Kidney (tissue), 14 donors: Measurements from ENCODE around the gene CDC42BPG. TPM values are rescaled to one million over a fixed set of nuclear protein-coding genes. Genes with fewer than 3 reads are reported as not detected.

Experiments
- DNase-seq, 5 donors: peaks; one replicate each; pipeline ENCODE4 v3.0.0-alpha.2; 2013 to 2020
- FAIRE-seq: peaks from 2 replicates; lab custom pipeline; 2012; peaks lifted over from hg19 to GRCh38; lab: Jason Lieb, UNC
- H3K27ac ChIP-seq, 2 donors: one replicate each; pipeline ENCODE4 v1.7.0; 2013; ENCODE audit warnings: low read depth in 2 of 2, low read length in 2 of 2, inconsistent platforms in 1 of 2
- H3K27me3 ChIP-seq: one replicate; pipeline ENCODE4 v1.7.1; 2013; ENCODE audit warnings: low read length, inconsistent platforms; ENCODE audit not compliant: control insufficient read depth, insufficient read depth
- H3K36me3 ChIP-seq, 3 donors: one replicate each; pipeline versions ENCODE4 v1.7.0 to v1.7.1; 2013; ENCODE audit warnings: low read length in 3 of 3, control low read depth in 1 of 3, inconsistent platforms in 1 of 3; ENCODE audit not compliant: insufficient read depth in 3 of 3, control insufficient read depth in 2 of 3
- H3K4me1 ChIP-seq, 3 donors: one replicate each; pipeline versions ENCODE4 v1.7.0 to v1.7.1; 2013; ENCODE audit warnings: low read length in 3 of 3, inconsistent platforms in 1 of 3, low read depth in 1 of 3; ENCODE audit not compliant: control insufficient read depth in 2 of 3, insufficient read depth in 2 of 3
- H3K4me3 ChIP-seq, 3 donors: one replicate each; pipeline versions ENCODE4 v1.7.0 to v1.8.1; 2013; ENCODE audit warnings: low read length in 3 of 3, control low read depth in 1 of 3, inconsistent platforms in 1 of 3
- H3K9ac ChIP-seq, 3 donors: one replicate each; pipeline versions ENCODE4 v1.7.0 to v1.7.1; 2013; ENCODE audit warnings: low read length in 3 of 3, control low read depth in 1 of 3, inconsistent platforms in 1 of 3
- H3K9me3 ChIP-seq, 3 donors: one replicate each; pipeline versions ENCODE4 v1.7.0 to v1.7.1; 2013; ENCODE audit warnings: low read length in 3 of 3, control low read depth in 1 of 3, inconsistent platforms in 1 of 3; ENCODE audit not compliant: control insufficient read depth in 2 of 3, insufficient read depth in 1 of 3
- intact Hi-C: fragments of 100-400 bp; cut with DNase I; formaldehyde crosslinking; loops from one replicate; pipeline ENCODE4 v1.11.1; 2022
- polyA plus RNA-seq: library from polyadenylated mRNA; stranded (reverse); fragments of 350-450 nt; fragmentation: Illumina TruSeq; extraction: RNeasy Lipid Tissue Mini Kit (QIAGEN cat#74804); gene quantifications from one replicate; pipeline ENCODE4 v1.2.3, GENCODE V29; 2014; ENCODE audit warnings: low read depth, low replicate concordance; ENCODE audit not compliant: insufficient read depth
- total RNA-seq: library from RNA; stranded (reverse); fragmentation: NEBNext Ultra II Directional; extraction: Animal tissue kit (Norgen Biotek cat#: 25700); gene quantifications from one replicate; pipeline ENCODE4 v1.2.1, GENCODE V29; 2021
- TF ChIP-seq, protein P1 (sequence below): IDR thresholded peaks from 3 replicates; pipeline ENCODE4 v1.5.1; 2012; ENCODE audit warnings: mild to moderate bottlenecking, moderate library complexity, borderline replicate concordance; ENCODE audit not compliant: insufficient read depth; ENCODE audit errors: extremely low read depth
- donor health status: control.
- donor health status: control.
- donor health status: control.
- donor health status: control.
- donor health status: control.
- donor health status: DM: yes; HTN: yes; CAD: no.
- donor health status: Normal renal cell carcinoma (clear cell type).

Gene CDC42BPG
- total and polyA plus RNA-seq, 2 donors from 2014 or later: 4.5 to 20.7 TPM

DNA sequence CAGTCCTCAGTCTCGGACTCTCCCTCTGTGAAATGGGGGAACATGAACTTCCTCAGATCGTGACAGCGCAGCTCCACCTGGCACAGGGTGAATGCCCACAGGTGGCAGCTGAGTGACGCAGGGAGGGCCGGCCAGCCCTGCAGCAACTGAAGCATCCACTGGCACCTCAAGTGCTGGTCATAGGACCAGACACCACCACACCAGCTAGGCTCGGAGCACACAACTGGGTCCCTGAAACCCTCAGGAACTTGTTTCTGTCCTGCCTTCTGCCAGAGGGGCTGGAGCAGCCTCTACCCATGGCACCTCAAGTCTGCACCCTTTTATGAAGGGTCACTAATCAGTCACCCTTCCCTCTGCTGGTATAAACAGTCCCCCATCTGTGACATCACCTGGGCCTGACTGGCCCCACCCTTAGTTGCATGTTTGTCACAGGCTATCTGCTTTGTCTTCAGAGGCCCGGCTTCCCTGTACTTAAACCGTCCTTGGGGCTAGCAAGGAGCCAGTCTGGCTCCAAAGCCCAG lies 7.4 kb upstream of the CDC42BPG start:
- Histone ChIP-seq H3K4me1 (peaks cover 0 to 30% (median 5%) of the 10 kb centered on the region in 3 donors), H3K27ac (no peak overlapping the region), H3K9ac (no peak overlapping the region), H3K27me3 (no peaks in the 10 kb centered on the region), H3K36me3 (peaks cover 0 to 5% (median 0%) of the 10 kb centered on the region in 3 donors), H3K9me3 (no peaks in the 10 kb centered on the region), H3K4me3 (no peak overlapping the region)
- intact Hi-C loops: loop anchor here (5.0 kb wide), 1 partner anchor 40 kb away; no protein-coding TSS in a partner anchor
- FAIRE-seq (no peak), DNase-seq (peak in 1 of 5 donors; percentile 73)
- TF ChIP-seq, protein P1, sequence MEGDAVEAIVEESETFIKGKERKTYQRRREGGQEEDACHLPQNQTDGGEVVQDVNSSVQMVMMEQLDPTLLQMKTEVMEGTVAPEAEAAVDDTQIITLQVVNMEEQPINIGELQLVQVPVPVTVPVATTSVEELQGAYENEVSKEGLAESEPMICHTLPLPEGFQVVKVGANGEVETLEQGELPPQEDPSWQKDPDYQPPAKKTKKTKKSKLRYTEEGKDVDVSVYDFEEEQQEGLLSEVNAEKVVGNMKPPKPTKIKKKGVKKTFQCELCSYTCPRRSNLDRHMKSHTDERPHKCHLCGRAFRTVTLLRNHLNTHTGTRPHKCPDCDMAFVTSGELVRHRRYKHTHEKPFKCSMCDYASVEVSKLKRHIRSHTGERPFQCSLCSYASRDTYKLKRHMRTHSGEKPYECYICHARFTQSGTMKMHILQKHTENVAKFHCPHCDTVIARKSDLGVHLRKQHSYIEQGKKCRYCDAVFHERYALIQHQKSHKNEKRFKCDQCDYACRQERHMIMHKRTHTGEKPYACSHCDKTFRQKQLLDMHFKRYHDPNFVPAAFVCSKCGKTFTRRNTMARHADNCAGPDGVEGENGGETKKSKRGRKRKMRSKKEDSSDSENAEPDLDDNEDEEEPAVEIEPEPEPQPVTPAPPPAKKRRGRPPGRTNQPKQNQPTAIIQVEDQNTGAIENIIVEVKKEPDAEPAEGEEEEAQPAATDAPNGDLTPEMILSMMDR: no peak

DNA sequence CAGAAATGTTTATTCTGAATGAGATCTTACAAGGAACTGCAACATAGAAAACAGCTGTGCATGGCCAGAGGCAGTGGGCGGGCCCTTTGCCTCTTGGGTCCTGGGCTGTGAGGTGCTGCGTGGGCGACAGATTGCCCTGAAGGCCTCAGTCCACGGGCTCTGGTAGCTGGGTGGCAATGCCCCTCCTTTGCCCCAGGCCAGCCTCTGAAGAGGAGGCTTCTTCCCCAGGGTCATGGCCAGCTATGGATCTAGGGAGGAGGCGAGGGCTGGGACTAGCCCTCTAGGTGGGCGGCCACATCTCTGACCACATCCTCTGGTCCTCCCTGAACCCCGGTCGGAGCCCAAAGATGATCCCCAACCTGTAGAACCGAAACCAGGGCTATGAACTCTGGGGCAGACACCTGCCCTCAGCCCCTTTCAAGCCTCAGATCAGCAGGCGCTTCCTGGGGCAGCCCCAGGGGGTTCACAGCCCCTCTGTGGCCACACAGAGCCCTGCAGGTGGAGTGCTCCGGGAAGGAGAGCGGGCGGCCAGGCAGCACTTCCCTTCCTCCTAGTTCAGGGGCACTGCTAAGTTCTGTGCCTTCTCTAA lies 6.6 kb upstream of the CDC42BPG start:
- DNase-seq (peak in 1 of 5 donors; percentile 80), FAIRE-seq (no peak)
- Histone ChIP-seq H3K27ac (no peak overlapping the region), H3K36me3 (peaks cover 0 to 2% (median 0%) of the 10 kb centered on the region in 3 donors), H3K4me1 (peaks cover 0 to 27% (median 5%) of the 10 kb centered on the region in 3 donors), H3K9me3 (no peaks in the 10 kb centered on the region), H3K4me3 (no peak overlapping the region), H3K27me3 (no peaks in the 10 kb centered on the region), H3K9ac (no peak overlapping the region)
- TF ChIP-seq, protein P1: no peak
- intact Hi-C loops: loop anchor here (5.0 kb wide), 1 partner anchor 41 kb away; no protein-coding TSS in a partner anchor

DNA sequence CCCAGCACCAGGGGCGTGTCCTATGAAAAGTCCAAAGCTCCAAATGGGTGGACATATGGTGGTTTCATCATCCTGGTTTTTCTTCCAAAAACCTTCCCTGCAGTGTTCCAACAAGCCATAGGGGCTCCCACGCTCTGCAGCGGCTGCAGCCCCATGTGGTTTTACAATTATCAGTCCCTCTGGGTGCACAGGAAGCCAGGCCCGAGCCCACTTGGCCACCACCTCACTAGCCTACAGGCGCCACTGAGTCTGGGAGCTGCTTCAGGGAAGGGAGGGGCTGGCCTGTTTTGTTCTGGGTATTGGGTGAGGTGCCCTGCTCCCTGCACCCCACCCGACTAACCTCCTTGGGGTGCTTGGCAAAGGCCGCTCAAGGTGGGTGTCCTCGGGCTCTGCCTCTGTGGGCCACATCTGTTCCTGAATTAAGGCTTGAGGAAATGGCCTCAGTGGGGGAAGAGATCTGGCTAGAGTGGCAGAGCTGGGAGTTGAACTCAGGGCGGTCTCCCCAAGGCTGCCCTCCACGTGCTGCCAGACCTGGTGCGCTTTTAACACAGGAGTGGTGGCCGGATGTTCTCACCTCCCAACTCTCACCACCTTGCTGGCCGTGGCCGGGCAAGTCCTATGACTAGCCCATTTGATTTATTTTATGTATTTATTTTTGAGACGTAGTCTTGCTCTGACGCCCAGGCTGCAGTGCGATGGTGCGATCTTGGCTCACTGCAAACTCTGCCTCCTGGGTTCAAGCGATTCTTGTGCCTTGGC lies 5.3 kb upstream of the CDC42BPG start:
- FAIRE-seq: no peak
- intact Hi-C loops: loop anchor here (5.0 kb wide), 1 partner anchor 43 kb away; no protein-coding TSS in a partner anchor

More for the DNA sequence above, 5.3 kb upstream of the CDC42BPG start:
- Histone ChIP-seq H3K9me3 (no peaks in the 10 kb centered on the region), H3K9ac (no peak overlapping the region), H3K27ac (no peak overlapping the region), H3K27me3 (no peaks in the 10 kb centered on the region), H3K4me3 (no peak overlapping the region), H3K4me1 (peaks cover 0 to 20% (median 5%) of the 10 kb centered on the region in 3 donors), H3K36me3 (no peaks in the 10 kb centered on the region)
- DNase-seq: no peak
- TF ChIP-seq, protein P1: no peak
